Posterior cingulate gyrus (tissue), 11 donors: ENCODE measurements around the gene PRAC2.

ENCODE experiments used
- DNase-seq, 10 donors: peaks; one replicate each; pipeline versions ENCODE4 v3.0.0 to v3.0.0-alpha.2; 2020 to 2021; ENCODE audit warnings: mixed read lengths in 3 of 10
- intact Hi-C: fragments of 100-400 bp; cut with DNase I; formaldehyde crosslinking; loops from one replicate; pipeline ENCODE4 v1.15.1; 2023

Gene PRAC2

DNA sequence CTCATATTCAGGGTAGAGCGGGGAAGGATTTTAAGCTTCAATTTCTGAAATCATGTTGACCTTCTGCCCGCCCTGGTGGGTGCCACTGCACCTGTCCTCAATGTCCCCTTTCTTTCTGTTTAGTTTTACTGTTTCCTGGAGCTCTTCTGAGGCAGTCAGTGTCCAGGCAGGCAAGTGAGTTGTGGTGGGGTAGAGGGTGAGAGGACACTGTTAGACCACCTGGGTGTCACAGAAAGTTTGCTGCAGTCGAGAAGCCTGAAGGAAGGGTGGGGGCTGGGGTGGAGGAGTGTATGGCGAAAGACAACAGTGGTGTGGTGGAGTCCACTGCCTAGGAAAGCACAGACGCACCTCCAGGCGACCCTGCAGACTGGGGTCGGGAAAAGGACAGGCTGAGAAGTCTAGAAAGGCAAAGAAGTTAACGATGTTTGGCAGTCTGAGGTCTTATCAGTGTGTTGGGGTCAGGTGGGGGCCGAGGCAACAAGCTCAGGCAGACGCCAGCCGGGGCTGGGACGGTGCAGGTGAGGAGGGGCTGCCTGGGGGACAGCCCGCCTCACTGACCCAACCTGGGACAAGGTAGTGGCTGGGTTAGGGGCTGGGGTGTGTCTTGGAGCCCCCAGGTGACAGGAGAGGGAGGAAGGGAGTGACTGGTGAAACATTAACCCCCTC lies 28.9 kb downstream of the PRAC2 start:
- DNase-seq, result no peak
- intact Hi-C loops, result no loop called here

DNA sequence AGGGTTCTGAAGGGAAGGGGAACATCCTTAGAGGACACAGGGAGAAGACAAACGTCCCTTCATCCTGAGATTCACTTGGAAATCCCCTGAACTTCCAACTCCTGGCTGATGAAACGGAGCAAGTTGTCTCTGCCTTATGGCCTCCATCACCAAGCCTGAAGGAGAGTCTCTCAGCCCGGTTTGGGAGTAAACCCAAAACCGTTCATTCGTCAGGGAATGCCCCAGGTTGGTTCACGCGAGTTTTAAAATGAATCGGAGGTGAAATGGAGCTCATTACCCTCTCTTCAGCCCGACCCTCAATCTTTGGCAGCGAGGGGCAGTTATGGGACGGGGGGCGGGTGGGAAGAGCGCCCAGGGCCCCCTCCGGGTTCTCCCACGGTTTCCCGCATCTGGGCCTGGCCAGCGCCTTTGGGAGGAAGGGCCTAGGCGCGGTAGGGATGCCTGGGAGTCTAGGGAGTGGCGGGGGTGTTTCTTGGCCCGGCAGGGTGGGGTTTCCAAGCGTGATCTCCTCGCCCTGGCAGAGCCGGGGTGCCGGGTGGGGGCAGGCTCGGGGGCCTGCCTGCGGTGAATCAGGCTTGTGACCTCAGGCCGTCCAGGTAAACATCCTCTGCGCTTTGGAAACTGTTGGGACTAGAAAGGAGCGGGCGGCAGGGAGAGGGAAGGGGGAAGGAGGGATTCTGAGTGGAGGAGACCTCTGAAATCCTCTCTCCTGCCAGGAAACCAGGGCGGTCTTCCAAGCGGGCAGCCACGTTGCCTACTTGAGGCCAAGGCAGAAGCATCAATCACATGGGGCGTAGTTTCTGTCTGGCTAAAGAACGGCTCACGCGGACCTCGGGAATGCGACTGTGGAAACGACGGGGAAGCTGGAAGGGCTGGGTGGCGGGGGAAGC lies 29.7 kb downstream of the PRAC2 start:
- DNase-seq, result no peak
- intact Hi-C loops, result no loop called here

- intact Hi-C loops, result no loop called here
- no peak for DNase-seq
These were observed 31.0 kb downstream of the PRAC2 start for GRCh38 chr17:48753794-48754499.

GRCh38 chr17:48754500-48755261 lies 31.7 kb downstream of the PRAC2 start:
- intact Hi-C loops, result no loop called here

DNA sequence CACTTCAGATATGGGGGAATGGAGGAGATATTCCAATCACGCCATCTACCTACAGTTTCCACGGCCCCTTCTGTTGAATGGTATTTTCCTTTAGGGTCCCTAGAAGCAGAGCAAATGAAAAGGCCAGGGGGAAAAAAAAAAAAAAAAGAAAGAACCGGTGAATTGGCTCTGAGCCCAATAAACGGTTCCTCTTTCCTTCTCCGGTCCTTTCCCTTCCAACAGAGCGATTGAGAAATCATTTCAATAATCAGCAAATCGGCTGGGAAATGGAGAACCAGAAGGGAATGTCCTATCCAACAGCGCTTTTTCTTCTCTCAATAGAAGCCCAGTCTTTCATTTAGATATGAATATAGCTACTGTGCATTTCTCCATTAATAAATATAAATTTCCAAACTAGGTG lies 32.4 kb downstream of the PRAC2 start:
- DNase-seq, result no peak
- intact Hi-C loops, result no loop called here

More at GRCh38 chr17:48754500-48755261, 31.7 kb downstream of the PRAC2 start:
- no peak for DNase-seq

DNA sequence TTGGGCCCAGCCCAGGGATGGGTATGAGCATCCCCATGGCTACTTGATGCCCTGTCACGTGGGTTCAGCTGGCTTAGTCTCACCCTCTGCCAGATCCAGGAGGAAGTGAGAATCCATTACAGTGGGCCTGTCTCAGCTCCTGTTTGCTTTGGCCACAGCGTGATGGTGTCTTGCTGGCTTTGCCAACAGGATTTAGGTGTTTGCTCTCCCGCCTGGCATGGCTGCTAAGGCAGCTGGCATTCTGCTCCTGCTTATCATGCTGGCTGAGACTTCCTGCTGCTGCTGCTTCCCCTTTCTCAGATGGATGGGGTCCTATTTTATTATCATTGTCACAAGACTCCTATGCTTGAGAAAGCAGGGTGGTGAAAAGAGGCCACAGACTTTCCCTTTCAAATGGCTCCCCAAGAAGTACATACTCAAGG lies 33.9 kb downstream of the PRAC2 start:
- DNase-seq, result no peak
- intact Hi-C loops, result no loop called here

- DNase-seq, result no peak
- intact Hi-C loops, result no loop called here
These were observed 34.6 kb downstream of the PRAC2 start for GRCh38 chr17:48757524-48757961.

DNA sequence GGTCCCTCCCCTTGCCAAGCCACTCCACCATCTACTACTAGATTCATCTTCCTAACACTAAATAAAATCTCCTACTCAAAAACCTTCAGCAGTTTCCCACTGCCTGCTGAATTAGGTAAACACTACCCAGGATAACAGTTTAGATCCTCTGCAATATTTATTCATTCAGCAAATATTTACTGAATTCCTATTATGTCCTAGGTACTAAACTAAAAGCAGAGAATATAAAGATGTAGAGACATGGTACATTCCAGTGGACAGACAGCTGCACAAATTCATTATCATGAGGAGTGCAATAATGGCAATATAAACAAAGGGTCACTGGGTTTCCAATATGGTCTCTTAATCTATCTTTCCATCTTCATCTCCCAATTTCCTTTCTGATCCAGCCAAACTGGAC lies 36.3 kb downstream of the PRAC2 start:
- DNase-seq, result no peak
- intact Hi-C loops, result no loop called here

DNA sequence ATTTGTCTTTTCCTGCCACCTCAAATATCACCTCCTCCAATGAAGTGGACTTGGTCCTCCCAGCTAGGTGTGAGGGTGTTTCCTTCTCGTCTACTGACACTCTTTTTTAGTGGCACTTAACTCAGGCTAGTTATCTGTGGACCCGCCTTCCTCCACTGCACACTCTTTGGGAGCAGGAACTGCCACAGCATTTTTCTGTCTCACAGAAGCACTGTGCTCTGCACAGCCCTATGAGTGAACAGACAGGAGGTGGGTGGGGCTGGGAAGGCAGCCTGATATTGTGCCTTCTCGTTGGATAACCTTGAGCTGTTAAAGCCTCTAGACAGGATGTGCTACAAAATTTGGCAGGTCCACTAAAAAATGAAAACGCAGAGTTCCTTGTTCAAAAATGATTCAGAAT lies 37.4 kb downstream of the PRAC2 start:
- intact Hi-C loops, result no loop called here

GRCh38 chr17:48761114-48761513 lies 38.1 kb downstream of the PRAC2 start:
- intact Hi-C loops, result no loop called here

More for the DNA sequence above, 37.4 kb downstream of the PRAC2 start:
- no peak for DNase-seq

DNA sequence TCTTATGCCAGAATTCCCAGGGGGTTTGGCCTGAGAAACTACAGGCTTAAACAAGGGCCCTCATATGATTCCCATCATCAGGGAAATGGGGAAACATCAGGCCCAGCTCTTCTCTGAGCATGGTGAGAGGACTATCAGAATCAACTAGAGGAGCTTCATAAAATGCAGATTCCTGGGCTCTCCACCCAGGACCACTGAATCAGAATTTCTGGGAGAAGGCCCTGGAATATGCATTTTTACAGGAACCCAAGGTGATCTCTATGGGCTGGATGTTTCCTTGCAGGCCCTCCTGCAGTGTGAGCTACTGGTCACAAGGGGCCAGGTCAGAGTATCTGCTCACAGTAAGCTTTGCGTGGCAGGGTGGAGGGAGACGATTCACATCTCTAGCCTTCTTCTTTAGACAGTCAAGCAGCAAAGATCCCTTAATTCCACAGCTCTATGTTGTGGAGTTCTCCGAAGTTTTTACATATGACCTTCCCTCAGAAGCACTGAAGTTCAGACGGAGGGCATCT lies 44.3 kb downstream of the PRAC2 start:
- DNase-seq, result no peak
- intact Hi-C loops, result no loop called here

More at GRCh38 chr17:48761114-48761513, 38.1 kb downstream of the PRAC2 start:
- DNase-seq, result no peak

- no peak for DNase-seq
- intact Hi-C loops, result no loop called here
These were observed 46.2 kb downstream of the PRAC2 start for GRCh38 chr17:48769009-48769675.

- DNase-seq, result no peak
- intact Hi-C loops, result no loop called here
These were observed 48.0 kb downstream of the PRAC2 start for GRCh38 chr17:48770954-48771353.

GRCh38 chr17:48773245-48773644 lies 50.3 kb downstream of the PRAC2 start:
- DNase-seq, result no peak
- intact Hi-C loops, result no loop called here
